Measurements from ENCODE around the gene SCTR.

Gene SCTR

GRCh38 chr2:119432851-119433522 is 91.3 kb downstream of the SCTR start:
- no peak for TF ChIP-seq RARB (CRISPR knock-in tag; IDR thresholded peaks at IDR 0.05)
- TF ChIP-seq GLIS3 (CRISPR knock-in tag; IDR thresholded peaks at IDR 0.05): no peak
- TF ChIP-seq POU6F1 (CRISPR knock-in tag; IDR thresholded peaks at IDR 0.05; ENCODE audit: borderline replicate concordance, low read depth): no peak
- no peak for TF ChIP-seq CSDC2 (CRISPR knock-in tag; IDR thresholded peaks at IDR 0.05)
- no peak for TF ChIP-seq BACH2 (CRISPR knock-in tag; IDR thresholded peaks at IDR 0.05; ENCODE audit: borderline replicate concordance)
- TF ChIP-seq ISL1 (CRISPR knock-in tag; IDR thresholded peaks at IDR 0.05): no peak
- ATAC-seq: no peak

- TF ChIP-seq PPARA (CRISPR knock-in tag; IDR thresholded peaks at IDR 0.05; ENCODE audit: borderline replicate concordance) (no peak), ESRRG (CRISPR knock-in tag; IDR thresholded peaks at IDR 0.05) (no peak), ZNF565 (CRISPR knock-in tag; conservative IDR thresholded peaks at IDR 0.05; ENCODE audit: low read depth) (no peak)
- ATAC-seq: peak; percentile 5; the same call in 1 of the 3 replicates
These were observed 92.1 kb downstream of the SCTR start for GRCh38 chr2:119431976-119432850.

- TF ChIP-seq CSRNP3 (CRISPR knock-in tag; IDR thresholded peaks at IDR 0.05): no peak
- TF ChIP-seq ZFP30 (CRISPR knock-in tag; IDR thresholded peaks at IDR 0.05): no peak
- TF ChIP-seq PATZ1 (CRISPR knock-in tag; IDR thresholded peaks at IDR 0.05; ENCODE audit: borderline replicate concordance): no peak
- TF ChIP-seq PPARA (CRISPR knock-in tag; IDR thresholded peaks at IDR 0.05; ENCODE audit: borderline replicate concordance): no peak
- no peak for TF ChIP-seq ZNF8 (CRISPR knock-in tag; IDR thresholded peaks at IDR 0.05)
- ATAC-seq: peak; percentile 88
These were observed 92.9 kb downstream of the SCTR start, which contains the start of gene TMEM37 for GRCh38 chr2:119431155-119431975. TMEM37 (plus strand) TSS chr2:119431854; CDS start chr2:119431904, 50 bp downstream.

- ATAC-seq: no peak
- TF ChIP-seq TOX (CRISPR knock-in tag; IDR thresholded peaks at IDR 0.05; ENCODE audit: borderline replicate concordance) (no peak), PATZ1 (CRISPR knock-in tag; IDR thresholded peaks at IDR 0.05; ENCODE audit: borderline replicate concordance) (no peak), ZFP30 (CRISPR knock-in tag; IDR thresholded peaks at IDR 0.05) (no peak), SNAI2 (CRISPR knock-in tag; IDR thresholded peaks at IDR 0.05) (no peak), BACH2 (CRISPR knock-in tag; IDR thresholded peaks at IDR 0.05; ENCODE audit: borderline replicate concordance) (no peak), ZNF565 (CRISPR knock-in tag; conservative IDR thresholded peaks at IDR 0.05; ENCODE audit: low read depth) (no peak), ISL1 (CRISPR knock-in tag; IDR thresholded peaks at IDR 0.05) (no peak), PPARA (CRISPR knock-in tag; IDR thresholded peaks at IDR 0.05; ENCODE audit: borderline replicate concordance) (no peak)
These were observed 94.2 kb downstream of the SCTR start for GRCh38 chr2:119430023-119430498.

Measured in SK-N-SH treated with all-trans-retinoic acid at 6 μM for 48 hours (cell line).